Measurements from ENCODE around the gene CRYBG1. TPM values are rescaled to one million over a fixed set of nuclear protein-coding genes. Genes with fewer than 3 reads are reported as not detected.

The CRYBG1 gene
- total RNA-seq, 1 experiment from 2014 or later = 2.9 TPM

DNA sequence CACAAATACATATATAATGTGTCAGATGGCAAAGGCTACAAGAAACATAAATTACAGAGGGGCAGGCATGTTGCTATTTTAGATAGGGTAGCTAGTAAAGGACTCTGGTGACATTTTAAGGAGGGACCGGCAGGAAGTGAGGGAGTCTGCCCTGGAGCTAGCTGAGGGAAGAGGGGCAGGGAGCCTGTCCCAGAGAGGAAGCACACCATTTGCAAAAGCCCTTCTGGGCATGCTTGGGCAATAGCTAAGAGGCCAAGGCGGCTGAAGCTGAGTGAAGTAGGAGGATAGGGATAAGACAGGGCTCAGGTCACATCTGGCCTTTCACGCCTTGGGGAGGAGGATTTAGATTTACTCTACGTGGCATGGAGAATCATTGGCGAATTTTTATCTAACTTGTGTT is 172.5 kb downstream of the CRYBG1 start:
- TF ChIP-seq EZH2 (IDR thresholded peaks at IDR 0.05; ENCODE audit: borderline replicate concordance, low read depth, low read length, poor library complexity, severe bottlenecking) = no peak
- TF ChIP-seq, protein P1, sequence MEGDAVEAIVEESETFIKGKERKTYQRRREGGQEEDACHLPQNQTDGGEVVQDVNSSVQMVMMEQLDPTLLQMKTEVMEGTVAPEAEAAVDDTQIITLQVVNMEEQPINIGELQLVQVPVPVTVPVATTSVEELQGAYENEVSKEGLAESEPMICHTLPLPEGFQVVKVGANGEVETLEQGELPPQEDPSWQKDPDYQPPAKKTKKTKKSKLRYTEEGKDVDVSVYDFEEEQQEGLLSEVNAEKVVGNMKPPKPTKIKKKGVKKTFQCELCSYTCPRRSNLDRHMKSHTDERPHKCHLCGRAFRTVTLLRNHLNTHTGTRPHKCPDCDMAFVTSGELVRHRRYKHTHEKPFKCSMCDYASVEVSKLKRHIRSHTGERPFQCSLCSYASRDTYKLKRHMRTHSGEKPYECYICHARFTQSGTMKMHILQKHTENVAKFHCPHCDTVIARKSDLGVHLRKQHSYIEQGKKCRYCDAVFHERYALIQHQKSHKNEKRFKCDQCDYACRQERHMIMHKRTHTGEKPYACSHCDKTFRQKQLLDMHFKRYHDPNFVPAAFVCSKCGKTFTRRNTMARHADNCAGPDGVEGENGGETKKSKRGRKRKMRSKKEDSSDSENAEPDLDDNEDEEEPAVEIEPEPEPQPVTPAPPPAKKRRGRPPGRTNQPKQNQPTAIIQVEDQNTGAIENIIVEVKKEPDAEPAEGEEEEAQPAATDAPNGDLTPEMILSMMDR (conservative IDR thresholded peaks at IDR 0.05; ENCODE audit: low read depth, low read length) = no peak
- H3K4me3 ChIP-seq (ENCODE audit: low read depth, low read length, poor library complexity, severe bottlenecking) = no peak overlapping the region
- peaks cover 10% of the 10 kb centered on the region for H3K4me1 ChIP-seq (ENCODE audit: insufficient read depth, low read length, poor library complexity, severe bottlenecking)
- no TSS peak for BruUV-seq (replicated peaks)
- no peaks in the 10 kb centered on the region for H3K36me3 ChIP-seq (ENCODE audit: insufficient read depth, low read length, poor library complexity, severe bottlenecking)
- intact Hi-C loops (cut with micrococcal nuclease; ENCODE audit: unreplicated experiment) = no loop called here
- no peak overlapping the region for H3K27ac ChIP-seq (ENCODE audit: low read depth, low read length, poor library complexity, severe bottlenecking)
- ChIA-PET CTCF (interaction anchor here (0.5 kb wide), 1 partner anchor 232 kb away, joined by 3 read pairs; no protein-coding TSS in a partner anchor), POLR2A (ENCODE audit: low non-redundant PET) (interaction anchor here (0.5 kb wide), 1 partner anchor 10 kb away, joined by 3 read pairs; no protein-coding TSS in a partner anchor)
- no peaks in the 10 kb centered on the region for H3K27me3 ChIP-seq (replicated peaks; ENCODE audit: insufficient read depth, low read depth, low read length, poor library complexity)
- no peaks in the 10 kb centered on the region for H3K9me3 ChIP-seq (ENCODE audit: low read depth, low read length, poor library complexity, severe bottlenecking)
- DNase-seq (ENCODE audit: low spot score) = no peak

DNA sequence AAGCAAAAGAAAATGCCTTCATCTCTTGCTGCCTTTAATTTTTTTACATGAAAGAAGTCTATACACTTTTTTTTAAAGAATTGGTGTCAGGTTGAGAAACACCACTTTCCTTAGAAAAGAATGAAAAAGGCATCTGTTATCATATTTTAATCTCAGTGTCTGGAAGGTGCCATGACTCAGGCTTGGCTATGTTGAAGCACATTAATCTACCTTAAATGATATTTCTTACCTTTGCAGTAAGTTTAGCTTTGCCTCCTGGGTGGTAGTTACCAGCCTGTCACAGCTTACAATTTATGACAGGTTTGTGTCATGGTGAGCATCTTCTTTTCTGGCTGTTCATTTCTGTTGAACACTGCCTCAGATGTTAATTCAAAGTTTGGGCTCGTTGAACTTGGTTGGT is 173.5 kb downstream of the CRYBG1 start:
- ChIA-PET POLR2A (ENCODE audit: low non-redundant PET) (no interaction called here), CTCF (no interaction called here)
- Histone ChIP-seq H3K27ac (ENCODE audit: low read depth, low read length, poor library complexity, severe bottlenecking) (no peak overlapping the region), H3K36me3 (ENCODE audit: insufficient read depth, low read length, poor library complexity, severe bottlenecking) (no peaks in the 10 kb centered on the region), H3K4me1 (ENCODE audit: insufficient read depth, low read length, poor library complexity, severe bottlenecking) (peaks cover 10% of the 10 kb centered on the region), H3K9me3 (ENCODE audit: low read depth, low read length, poor library complexity, severe bottlenecking) (no peaks in the 10 kb centered on the region), H3K4me3 (ENCODE audit: low read depth, low read length, poor library complexity, severe bottlenecking) (no peak overlapping the region), H3K27me3 (replicated peaks; ENCODE audit: insufficient read depth, low read depth, low read length, poor library complexity) (no peaks in the 10 kb centered on the region)
- TF ChIP-seq, protein P1 (conservative IDR thresholded peaks at IDR 0.05; ENCODE audit: low read depth, low read length) = no peak
- TF ChIP-seq EZH2 (IDR thresholded peaks at IDR 0.05; ENCODE audit: borderline replicate concordance, low read depth, low read length, poor library complexity, severe bottlenecking) = no peak
- no peak for DNase-seq (ENCODE audit: low spot score)
- BruUV-seq (replicated peaks) = no TSS peak
- intact Hi-C loops (cut with micrococcal nuclease; ENCODE audit: unreplicated experiment) = no loop called here

DNA sequence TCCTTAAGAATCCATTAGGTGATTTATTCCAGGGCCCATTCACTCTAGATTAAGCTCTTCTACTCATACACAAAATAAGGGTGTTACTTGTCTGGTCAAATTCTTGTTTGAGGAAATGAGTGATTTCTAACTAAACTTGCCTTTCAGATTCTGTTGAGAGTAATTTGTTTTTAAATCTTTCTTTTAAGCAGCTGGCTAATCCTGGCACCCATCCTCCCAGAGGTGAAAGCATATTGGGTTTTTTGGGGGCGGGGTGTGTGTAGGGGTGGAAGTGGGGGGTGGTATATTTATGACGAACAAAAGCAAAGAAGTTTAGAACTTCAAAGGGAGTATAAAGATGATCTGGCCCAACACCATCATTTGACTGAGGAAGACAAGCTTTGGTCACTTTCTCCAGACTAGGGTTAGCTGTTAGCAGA is 174.1 kb downstream of the CRYBG1 start:
- intact Hi-C loops (cut with micrococcal nuclease; ENCODE audit: unreplicated experiment) = no loop called here

More for the DNA sequence above, 174.1 kb downstream of the CRYBG1 start:
- no peak for DNase-seq (ENCODE audit: low spot score)
- no peak overlapping the region for H3K27ac ChIP-seq (ENCODE audit: low read depth, low read length, poor library complexity, severe bottlenecking)
- ChIA-PET POLR2A (ENCODE audit: low non-redundant PET) (no interaction called here), CTCF (no interaction called here)
- no peak overlapping the region for H3K4me3 ChIP-seq (ENCODE audit: low read depth, low read length, poor library complexity, severe bottlenecking)
- no peaks in the 10 kb centered on the region for H3K9me3 ChIP-seq (ENCODE audit: low read depth, low read length, poor library complexity, severe bottlenecking)
- BruUV-seq (replicated peaks) = no TSS peak
- peaks cover 12% of the 10 kb centered on the region for H3K4me1 ChIP-seq (ENCODE audit: insufficient read depth, low read length, poor library complexity, severe bottlenecking)
- TF ChIP-seq, protein P1 (conservative IDR thresholded peaks at IDR 0.05; ENCODE audit: low read depth, low read length) = no peak
- TF ChIP-seq EZH2 (IDR thresholded peaks at IDR 0.05; ENCODE audit: borderline replicate concordance, low read depth, low read length, poor library complexity, severe bottlenecking) = no peak
- no peaks in the 10 kb centered on the region for H3K36me3 ChIP-seq (ENCODE audit: insufficient read depth, low read length, poor library complexity, severe bottlenecking)
- H3K27me3 ChIP-seq (replicated peaks; ENCODE audit: insufficient read depth, low read depth, low read length, poor library complexity) = no peaks in the 10 kb centered on the region

Data from A673 (cell line).